ENCODE results near the gene KCNMA1.

DNA sequence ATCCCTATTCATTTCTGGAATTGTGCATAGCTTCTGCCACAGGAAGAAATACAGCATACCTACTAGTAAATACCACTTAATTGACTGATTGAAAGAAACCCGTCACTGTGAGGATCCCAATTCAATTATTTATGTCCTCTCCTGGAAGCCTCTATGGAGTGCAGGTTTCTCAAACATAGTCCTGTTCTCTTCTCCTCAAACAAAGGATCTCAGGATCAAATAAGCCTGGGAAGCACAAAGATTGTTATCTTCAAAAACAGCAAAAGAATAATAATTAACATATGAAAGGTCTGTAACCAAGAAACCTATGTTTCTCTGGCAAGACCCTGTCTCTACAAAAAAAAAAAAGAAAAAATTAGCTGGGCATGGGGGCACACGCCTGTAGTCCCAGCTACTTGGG, 127.3 kb downstream of the KCNMA1 start:
- TF ChIP-seq, protein P1, sequence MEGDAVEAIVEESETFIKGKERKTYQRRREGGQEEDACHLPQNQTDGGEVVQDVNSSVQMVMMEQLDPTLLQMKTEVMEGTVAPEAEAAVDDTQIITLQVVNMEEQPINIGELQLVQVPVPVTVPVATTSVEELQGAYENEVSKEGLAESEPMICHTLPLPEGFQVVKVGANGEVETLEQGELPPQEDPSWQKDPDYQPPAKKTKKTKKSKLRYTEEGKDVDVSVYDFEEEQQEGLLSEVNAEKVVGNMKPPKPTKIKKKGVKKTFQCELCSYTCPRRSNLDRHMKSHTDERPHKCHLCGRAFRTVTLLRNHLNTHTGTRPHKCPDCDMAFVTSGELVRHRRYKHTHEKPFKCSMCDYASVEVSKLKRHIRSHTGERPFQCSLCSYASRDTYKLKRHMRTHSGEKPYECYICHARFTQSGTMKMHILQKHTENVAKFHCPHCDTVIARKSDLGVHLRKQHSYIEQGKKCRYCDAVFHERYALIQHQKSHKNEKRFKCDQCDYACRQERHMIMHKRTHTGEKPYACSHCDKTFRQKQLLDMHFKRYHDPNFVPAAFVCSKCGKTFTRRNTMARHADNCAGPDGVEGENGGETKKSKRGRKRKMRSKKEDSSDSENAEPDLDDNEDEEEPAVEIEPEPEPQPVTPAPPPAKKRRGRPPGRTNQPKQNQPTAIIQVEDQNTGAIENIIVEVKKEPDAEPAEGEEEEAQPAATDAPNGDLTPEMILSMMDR (conservative IDR thresholded peaks at IDR 0.05; ENCODE audit: low read depth, low read length) = no peak
- no peak for TF ChIP-seq EZH2 (IDR thresholded peaks at IDR 0.05; ENCODE audit: low read length, unreplicated experiment)

All from PC-3 (cell line).